Left ventricle myocardium superior (tissue), 1 donor: Measurements from ENCODE around the gene MYO10. TPM values are rescaled to one million over a fixed set of nuclear protein-coding genes. Genes with fewer than 3 reads are reported as not detected.

Experiments used
- ATAC-seq: fragments of 200-7000 bp; cut with Tn5 transposase; one replicate; pipeline ENCODE4 v1.9.1; 2020; ENCODE audit warnings: mild to moderate bottlenecking, moderate library complexity
- DNase-seq: peaks from one replicate; pipeline ENCODE4 v3.0.0-alpha.2; 2020
- intact Hi-C: fragments of 100-400 bp; cut with micrococcal nuclease; formaldehyde crosslinking; loops from one replicate; pipeline ENCODE4 v1.11.0; 2022
- total RNA-seq: library from RNA; stranded (reverse); fragmentation: NEBNext Ultra II Directional; extraction: Animal tissue kit (Norgen Biotek cat#: 25700); gene quantifications from one replicate; pipeline ENCODE4 v1.2.1, GENCODE V29; 2021
- donor health status: DM: no; HTN: yes; CAD: no; lungs with severe emphysema.

Gene MYO10
- total RNA-seq, 1 donor from 2014 or later: 4.9 TPM

DNA sequence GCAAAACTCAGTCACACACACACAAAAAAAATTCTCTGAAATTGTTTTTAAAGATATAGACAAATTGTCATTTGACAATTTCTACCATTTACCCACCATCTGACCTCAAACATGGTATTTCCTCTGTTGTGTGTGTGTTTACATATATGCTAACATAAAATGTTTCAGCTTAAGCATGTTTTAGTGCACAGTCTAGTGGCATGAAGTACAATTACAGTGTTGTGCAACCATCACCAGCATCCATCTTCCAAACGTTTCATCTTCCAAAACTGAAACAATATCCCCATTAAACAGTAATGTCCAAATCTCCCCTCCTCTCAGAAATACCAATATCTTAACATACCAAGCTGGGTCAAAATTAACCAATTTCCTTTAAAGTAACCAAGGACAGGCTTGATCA lies 65.2 kb downstream of the MYO10 start:
- ATAC-seq (no peak), DNase-seq (no peak)
- intact Hi-C loops: no loop called here

DNA sequence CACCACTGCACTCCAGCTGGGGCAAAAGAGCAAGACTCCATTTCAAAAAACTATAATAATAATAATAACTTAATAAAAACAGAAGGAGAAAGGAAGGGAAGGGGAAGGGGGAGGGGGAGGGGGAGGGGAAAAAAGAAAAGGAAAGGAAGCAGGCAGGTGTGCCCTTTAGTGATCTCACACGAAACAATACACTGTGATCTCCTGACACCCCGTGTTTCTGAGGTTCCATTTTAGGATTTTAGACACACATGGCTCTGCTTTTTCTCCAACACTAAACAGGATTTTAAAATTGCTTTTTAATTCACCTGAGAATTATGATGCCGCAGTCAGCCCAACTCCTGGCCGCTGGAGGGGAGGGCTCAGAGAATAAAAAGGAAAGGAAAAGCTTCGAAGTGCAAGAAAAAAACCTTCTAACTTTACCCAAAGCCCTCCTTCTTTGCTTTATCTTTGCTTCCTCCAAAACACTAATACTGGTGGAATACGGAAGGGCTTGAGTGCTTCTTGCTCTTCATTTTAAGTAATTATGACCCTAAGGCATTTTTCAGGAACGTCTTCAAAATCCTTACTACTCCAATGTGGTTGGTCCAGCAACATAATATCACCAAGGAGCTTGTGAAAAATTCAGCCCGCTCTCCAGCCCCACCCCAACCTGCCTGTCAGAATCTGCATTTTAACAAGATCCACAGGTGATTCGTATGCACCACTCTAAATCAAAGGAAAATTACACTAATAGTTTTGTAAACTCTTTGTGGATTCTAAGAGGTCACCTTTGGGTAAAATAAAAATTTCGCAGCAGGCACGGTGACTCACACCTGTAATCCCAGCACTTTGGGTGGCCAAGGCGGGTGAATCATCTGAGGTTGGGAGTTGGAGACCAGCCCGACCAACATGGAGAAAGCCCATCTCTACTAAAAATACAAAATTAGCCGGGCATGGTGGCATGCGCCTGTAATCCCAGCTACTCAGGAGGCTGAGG lies 66.0 kb downstream of the MYO10 start:
- intact Hi-C loops: no loop called here
- no peak for DNase-seq
- no peak for ATAC-seq

DNA sequence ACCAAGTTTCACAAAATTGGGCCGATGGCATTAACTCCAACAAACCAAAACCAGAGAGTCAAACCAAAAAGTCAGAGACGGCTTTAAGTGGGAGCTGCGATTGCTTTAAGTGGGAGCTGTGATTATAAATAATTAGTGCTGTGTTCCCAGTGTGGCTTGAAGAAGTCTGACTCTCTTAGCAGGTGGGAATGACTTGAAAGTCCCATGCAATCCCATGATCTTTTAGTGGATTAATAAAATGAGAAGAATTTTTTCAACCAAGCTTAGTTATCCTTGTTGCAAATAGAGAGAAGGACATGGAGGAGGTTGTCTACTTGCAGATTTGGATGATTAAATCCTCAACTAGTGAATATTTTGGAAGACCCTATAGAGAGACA lies 68.5 kb downstream of the MYO10 start:
- ATAC-seq (no peak), DNase-seq (no peak)
- intact Hi-C loops: no loop called here

DNA sequence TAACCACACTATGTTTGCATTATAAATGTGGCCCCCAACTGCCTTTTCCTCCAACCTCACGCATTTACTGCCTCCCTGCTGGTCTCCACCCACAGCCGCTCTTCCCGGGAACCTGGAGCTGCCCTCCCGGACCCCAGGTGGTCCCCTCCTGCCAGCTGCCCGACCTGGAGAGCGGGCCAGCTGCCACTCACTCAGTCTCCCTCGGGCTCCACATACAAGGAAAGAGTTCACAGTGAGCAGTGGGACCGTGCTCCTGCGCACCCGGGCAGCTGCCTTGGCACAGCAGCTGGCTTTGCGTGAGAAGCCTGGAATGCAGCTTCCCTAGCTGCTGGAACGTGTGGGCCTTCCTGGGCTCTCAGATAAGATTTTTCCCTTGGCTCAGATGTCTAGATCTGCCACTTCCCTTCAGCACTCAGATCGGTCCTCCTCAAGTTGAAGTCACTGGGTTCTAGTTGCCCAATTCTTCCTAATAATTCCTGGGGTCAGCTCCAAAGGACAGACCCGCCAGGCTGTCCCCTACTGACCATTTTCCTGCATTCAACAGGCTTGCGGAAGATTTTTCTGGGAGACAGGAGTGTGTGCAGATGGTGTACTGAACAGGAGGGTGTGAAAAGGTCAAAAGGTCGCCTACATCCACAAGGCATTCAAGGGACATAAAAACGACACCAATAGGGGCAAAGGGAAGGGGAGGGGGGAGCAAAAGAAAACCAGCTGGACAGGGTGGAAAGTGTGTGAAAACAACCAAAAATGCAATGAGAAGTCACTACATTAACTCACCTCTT lies 69.1 kb downstream of the MYO10 start:
- DNase-seq: no peak
- peak; percentile 45 for ATAC-seq
- intact Hi-C loops: no loop called here

DNA sequence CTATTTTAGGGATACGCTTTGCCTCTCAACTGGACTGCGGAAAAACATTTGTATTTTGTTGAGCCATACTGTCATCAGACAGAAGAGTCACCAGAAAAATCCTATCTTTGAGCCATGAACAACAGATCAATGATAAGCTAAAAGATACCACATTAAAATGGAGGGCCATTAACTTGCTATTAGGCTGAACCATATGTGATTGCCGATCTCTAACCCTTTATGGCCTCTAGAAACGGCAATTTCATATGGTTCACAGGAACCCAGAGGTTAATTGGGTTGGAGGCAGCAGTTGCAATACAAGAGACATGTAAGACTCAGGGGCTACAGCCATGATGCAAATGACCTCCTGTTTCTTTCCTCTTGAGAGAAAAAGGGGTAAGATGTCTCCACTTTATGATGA lies 69.8 kb downstream of the MYO10 start:
- DNase-seq: no peak
- intact Hi-C loops: no loop called here
- no peak for ATAC-seq

DNA sequence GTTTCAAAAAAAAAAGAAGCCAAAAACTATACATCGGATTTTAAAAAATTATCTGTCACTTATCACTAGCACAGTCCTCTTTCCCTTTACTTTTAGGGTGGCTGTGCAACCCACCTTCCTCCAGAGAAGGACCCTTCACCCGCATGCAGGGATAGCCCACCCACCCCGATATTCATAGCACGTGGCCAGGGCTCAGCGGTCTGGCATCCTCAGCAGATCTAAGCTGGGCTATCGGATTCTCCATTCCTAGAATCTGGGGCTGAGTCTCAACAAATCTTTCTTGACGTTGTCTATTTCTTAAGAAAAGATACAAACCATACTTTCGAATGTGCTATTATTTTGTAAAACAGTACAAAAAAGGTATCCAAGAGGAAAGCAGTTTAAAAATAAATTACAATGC lies 70.9 kb downstream of the MYO10 start:
- intact Hi-C loops: no loop called here
- ATAC-seq: no peak
- DNase-seq: no peak

DNA sequence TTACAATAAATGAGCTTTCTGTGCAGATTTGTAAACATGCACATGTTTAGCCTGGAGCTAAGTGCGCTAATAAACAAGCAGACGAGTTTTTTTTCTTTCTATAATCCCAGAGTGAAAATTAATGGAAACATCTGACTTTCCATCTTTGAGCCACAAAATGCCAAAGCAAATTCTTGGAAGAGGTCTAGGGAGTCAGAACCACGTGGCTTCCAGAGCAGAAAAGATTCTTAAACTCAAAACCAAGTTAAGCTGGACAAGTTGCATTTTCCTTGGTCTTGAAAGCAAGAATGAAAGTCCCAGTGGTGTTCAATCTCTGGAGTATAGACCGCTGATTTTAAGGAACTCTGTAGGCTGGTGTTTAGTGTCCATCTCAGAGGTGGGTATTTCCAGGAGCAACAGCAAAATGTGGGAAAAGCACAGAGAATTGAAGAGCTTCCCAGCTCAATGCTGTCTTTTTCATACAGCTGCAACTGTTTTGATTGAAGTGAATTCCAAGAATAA lies 71.4 kb downstream of the MYO10 start:
- ATAC-seq: no peak
- intact Hi-C loops: no loop called here
- no peak for DNase-seq

DNA sequence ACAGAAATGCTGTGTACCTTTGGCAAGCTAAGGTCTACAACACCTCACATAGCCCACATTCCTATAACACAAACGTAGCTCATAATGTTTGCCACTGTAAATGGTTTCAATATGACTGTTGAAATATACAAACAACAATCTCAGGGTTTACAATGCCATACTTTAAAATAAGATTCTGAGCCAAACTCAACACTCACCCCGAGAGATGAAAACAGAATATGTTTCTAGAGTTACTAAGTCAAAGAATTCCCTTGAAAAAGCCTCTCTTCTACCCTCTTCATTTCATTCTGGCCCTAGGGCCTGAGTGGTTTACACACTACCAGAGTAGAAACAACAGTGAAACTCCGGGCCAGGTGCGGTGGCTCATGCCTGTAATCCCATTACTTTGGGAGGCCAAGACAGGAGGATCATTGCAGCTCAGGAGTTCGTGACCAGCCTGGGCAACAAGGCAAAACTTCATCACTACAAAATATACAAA lies 72.6 kb downstream of the MYO10 start:
- intact Hi-C loops: no loop called here
- DNase-seq: no peak
- ATAC-seq: no peak

DNA sequence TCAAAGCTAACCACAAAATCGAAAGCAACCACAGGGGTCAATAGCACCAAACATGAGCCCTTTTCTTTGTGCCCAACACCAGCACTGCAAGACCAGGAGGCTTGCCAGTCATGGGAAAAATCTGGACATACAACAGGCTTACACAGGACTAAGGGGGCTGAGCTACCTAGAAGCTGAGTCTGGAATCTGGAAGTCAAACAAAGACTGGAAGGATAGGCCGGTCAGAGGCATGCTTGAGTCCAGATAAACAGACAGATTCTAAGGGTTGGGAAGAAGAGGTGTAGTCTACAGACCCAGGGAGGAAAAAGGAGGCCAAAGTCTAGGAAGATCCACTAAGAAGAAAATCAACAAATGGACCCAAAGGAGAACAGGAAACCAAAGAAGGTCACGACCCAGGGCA lies 73.3 kb downstream of the MYO10 start:
- no peak for ATAC-seq
- intact Hi-C loops: no loop called here

DNA sequence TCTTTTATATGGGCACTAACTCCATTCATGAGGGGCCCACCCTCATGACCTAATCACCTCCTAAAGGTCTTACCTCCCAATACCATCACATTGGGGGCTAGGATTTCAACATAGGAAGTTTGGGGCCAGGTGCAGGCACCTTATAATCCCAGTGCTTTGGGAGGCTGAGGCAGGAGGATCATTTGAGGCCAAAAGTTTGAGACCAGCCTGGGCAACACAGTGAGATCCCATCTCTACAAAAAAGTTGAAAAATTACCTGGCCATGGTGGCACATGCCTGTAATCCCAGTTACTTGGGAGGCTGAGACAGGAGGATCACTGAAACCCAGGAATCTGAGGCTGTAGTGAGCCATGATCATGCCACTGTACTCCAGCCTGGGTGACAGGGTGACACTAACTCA lies 76.7 kb downstream of the MYO10 start:
- intact Hi-C loops: no loop called here
- DNase-seq (no peak), ATAC-seq (no peak)

More for the DNA sequence above, 73.3 kb downstream of the MYO10 start:
- DNase-seq: no peak

DNA sequence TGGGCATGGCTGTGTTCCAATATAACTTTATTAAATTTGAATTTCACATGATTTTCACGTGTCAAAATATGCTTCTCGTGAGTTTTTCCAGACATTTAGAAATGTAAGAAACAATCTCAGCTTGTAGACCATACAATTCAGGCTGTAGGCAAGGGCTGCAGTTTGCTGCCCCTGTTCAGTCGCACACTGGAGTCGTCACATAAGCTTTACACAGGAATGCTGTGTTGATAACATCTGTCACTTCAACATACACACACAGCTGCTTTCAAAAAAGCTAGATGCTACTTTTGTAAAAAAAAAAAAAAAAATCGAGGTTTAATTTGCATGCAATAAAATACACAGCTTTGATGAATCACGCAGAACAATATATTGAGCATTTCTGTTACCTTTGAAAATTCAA lies 77.9 kb downstream of the MYO10 start:
- ATAC-seq (no peak), DNase-seq (no peak)
- intact Hi-C loops: no loop called here

DNA sequence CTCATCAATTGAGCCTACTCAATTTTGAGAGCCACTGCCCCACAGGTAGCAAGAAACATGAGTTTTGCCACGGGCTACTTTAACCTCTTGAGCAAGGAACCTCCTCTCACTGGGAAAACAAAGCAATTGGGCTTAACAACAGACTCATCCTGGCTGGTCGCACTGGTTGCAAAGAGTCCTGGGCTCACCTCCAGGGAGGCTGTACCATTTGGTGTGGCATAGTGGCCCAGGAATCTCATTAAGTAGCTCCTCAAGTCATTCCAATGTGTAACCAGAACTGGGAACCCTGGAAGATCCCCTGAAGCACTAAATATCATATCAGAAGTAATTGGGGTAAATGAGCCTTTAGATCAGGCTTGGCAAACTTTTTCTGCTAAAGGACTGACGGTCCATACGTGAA lies 78.5 kb downstream of the MYO10 start:
- intact Hi-C loops: no loop called here
- ATAC-seq (no peak), DNase-seq (no peak)

DNA sequence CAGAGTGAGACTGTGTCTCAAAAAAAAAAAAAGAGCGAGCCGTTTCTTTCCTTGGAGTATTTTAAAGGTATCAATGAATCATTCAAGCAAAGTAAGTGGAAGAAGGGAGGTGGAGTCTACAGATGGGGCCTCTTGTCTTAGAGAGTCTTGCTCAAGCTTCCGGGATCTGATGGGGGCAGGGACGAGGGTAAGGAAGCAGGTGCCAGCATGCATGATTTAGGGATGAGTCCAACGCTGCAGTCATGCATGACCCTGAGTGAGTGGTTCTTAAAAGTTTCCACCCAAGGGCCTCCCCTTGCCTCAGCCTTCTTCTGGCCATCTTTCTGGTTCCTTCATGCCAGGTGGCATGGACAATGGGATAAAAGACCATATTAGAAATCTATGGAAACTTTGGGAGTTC lies 79.6 kb downstream of the MYO10 start:
- ATAC-seq (no peak), DNase-seq (no peak)
- intact Hi-C loops: no loop called here

DNA sequence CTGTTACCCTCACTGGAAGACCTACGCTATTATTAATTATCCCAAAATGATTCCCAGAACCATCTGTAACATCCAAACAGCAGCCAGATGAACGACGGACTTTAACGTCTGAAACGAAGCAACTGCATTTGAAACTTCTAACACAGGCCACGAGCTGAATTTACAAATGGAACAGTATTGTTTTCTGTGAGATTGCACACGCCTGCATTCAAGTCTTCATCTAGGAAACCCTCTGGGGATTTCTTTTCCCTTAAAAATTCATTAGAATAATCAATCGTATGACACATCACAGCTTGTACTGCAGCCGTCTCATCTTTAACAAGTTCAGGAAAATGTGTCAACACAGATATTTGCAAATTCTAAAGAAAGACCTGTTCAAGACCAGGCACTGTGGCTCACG lies 80.2 kb downstream of the MYO10 start:
- intact Hi-C loops: no loop called here
- DNase-seq (no peak), ATAC-seq (no peak)

DNA sequence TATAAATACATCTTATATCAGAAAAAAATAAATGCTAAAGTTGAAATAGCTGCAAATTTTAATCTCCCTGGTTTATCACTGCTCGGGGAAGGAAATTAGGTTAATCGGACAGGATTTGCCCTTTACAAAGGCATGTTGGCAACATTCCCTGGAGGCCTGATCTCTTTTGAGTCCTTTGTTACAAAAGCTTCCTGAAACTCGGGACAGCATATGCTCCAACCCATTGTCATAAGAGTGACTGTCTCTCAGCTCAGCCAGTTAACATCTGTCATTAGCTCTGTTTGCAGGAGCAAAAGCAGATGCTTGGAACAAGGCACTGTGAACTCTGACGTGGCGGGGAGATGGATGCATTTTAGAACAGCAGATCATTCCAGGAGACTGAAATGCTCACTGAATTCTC lies 80.6 kb downstream of the MYO10 start:
- peak; percentile 73 for ATAC-seq

DNA sequence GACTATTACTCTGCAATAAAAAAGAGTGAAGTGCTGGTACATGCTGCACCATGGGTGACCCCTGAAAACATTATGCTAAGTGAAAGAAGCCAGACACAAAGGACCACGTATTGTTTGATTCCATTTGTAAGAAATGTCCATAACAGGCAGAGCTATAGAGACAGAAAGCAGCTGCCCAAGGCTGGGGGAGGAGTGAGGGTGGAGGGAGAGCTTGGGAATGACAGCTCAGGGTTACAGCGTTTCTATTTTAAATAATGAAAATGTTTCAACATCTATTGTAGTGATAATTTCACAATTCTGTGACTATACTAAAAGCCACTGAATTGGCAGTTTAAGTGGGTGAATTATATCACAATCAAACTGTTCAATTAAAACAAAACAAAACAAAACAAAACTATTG lies 81.7 kb downstream of the MYO10 start:
- no peak for ATAC-seq
- intact Hi-C loops: no loop called here
- DNase-seq: no peak

More for the DNA sequence above, 80.6 kb downstream of the MYO10 start:
- intact Hi-C loops: no loop called here
- DNase-seq: no peak

DNA sequence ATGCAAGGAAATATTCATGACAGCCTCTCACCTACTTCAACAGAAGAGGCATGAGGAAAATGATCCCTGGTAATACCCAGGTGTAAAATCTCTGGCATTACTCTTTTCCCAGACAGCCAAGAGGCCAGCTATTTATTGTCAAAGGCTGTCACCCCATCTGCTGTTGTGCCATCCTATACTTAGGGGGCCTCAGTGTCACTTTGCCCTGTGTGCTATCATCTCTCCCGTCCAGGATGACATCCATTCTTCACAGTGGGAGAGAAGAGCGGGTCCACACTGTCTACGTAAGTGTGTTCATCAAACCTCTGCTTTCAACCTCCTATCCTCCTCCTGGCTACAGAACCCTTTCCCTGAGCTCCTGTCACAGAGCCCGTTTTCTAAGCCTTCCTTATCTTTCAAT lies 82.6 kb downstream of the MYO10 start:
- intact Hi-C loops: no loop called here
- no peak for DNase-seq
- no peak for ATAC-seq

DNA sequence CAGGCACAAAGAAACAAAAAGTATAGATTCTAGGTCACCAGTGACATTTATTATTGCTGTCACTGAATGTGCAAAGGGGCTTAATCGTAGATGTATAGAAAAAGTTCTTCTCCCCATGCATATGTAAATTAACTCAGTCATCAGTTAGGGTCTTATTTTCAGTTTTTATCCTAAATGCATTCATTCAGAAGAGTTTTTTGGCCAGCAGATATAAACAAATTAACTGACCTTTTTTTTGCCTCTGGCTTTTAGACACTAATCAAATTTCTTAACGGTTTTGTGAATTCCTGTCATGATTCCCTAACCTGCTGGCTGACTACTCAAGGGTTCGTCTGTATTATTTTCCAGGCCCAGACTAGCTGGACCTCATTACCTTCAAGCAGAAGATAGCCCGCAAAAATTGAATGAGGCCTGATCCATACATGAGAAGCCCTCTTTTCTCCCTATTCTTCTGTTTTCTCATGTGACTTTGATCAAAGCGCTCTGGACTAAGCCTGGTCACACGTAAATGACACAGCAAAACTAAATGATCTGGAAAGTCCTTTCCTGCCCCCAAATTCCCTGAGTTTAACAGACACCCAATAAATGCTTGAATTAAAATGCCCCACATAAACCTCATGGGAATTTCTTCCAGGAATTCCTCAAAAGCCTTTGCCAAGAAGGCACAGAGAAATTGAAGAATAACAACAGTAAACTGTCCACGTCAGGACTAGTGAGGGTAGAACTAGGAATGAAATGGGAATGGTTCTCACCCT lies 83.7 kb downstream of the MYO10 start:
- ATAC-seq: no peak
- intact Hi-C loops: no loop called here
- no peak for DNase-seq

DNA sequence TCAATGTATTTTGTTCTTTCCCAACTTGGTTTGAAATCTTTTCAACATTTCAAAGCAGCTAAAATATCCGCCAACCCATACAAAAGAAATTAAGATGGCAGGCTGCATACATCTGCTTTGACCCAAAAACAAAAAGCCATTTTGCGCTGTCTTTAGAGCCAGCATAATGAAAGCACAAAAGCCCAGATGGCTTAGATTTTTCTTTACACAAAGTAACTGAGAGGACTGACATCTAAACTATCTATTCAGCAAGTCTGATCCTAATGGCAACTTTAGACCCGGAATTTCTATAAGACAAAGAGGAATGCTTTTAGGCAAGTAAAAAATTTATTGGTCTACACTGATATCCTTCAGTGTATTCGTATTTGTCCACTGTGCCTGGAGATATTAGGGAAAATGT lies 86.3 kb downstream of the MYO10 start:
- no peak for DNase-seq
- no peak for ATAC-seq
- intact Hi-C loops: no loop called here

DNA sequence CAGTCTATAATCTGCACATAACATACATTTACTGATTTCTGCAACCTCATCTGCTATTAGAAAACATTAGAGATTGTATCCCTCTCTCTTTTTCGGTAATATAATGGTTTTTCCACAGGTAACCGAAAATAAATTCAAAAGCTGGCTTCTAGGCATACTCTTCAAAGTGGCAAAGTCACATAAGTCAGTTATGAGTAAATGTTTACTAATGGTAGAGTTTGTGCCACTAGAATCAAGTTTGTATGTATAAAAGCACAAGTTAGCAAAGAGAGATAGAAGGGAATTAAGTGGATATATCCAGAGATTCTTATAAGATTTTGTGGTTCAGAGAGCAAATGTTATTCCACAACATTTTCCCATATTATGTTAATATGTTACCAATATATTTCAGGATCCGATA lies 86.9 kb downstream of the MYO10 start:
- no peak for ATAC-seq
- no peak for DNase-seq
- intact Hi-C loops: no loop called here
